Calu3 (cell line): Measurements from ENCODE around the gene WNT7A. TPM values are rescaled to one million over a fixed set of nuclear protein-coding genes. Genes with fewer than 3 reads are reported as not detected.

Source experiments
- BruUV-seq: library from RNA; stranded (reverse); fragments of 400-500 nt; replicated peaks from 2 replicates; lab custom pipeline; 2021; lab: Mats Ljungman, UMichigan
- CTCF ChIA-PET: fragments of 300-600 bp; sonication (Branson Sonifier 250); formaldehyde crosslinking; loops from one replicate; lab custom pipeline; 2022; ENCODE audit warnings: antibody characterized with exemption; lab: Charles Lee
- DNase-seq: peaks from one replicate; pipeline ENCODE4 v3.0.0; 2022
- H3K27ac Mint-ChIP-seq: one replicate; pipeline ENCODE4 v1.8.0; 2022; ENCODE audit warnings: mixed read lengths; ENCODE audit not compliant: unreplicated experiment
- H3K27me3 Mint-ChIP-seq: one replicate; pipeline ENCODE4 v1.8.0; 2022; ENCODE audit warnings: mixed read lengths; ENCODE audit not compliant: unreplicated experiment
- H3K36me3 Mint-ChIP-seq: one replicate; pipeline ENCODE4 v1.8.0; 2022; ENCODE audit warnings: mild to moderate bottlenecking, moderate library complexity, mixed read lengths; ENCODE audit not compliant: insufficient read depth, unreplicated experiment
- H3K4me1 Mint-ChIP-seq: one replicate; pipeline ENCODE4 v1.8.0; 2022; ENCODE audit warnings: mild to moderate bottlenecking, low read depth, mixed read lengths; ENCODE audit not compliant: unreplicated experiment
- H3K4me3 Mint-ChIP-seq: one replicate; pipeline ENCODE4 v1.8.0; 2022; ENCODE audit warnings: mild to moderate bottlenecking, low read depth, moderate library complexity, mixed read lengths; ENCODE audit not compliant: unreplicated experiment
- H3K9me3 Mint-ChIP-seq: one replicate; pipeline ENCODE4 v1.8.0; 2022; ENCODE audit warnings: low read depth, mixed read lengths; ENCODE audit not compliant: unreplicated experiment
- intact Hi-C: fragments of 100-400 bp; cut with micrococcal nuclease; formaldehyde crosslinking; loops from one replicate; pipeline ENCODE4 v1.10.0; 2022; ENCODE audit not compliant: unreplicated experiment
- total RNA-seq: library from RNA; stranded (reverse); gene quantifications from 2 replicates; pipeline ENCODE4 v1.2.3, GENCODE V29; 2022
- TF ChIP-seq, protein P1 (sequence below): fragments of 200-600 bp; IDR thresholded peaks from one replicate; pipeline ENCODE4 v1.8.0; 2022; ENCODE audit warnings: antibody characterized with exemption; ENCODE audit not compliant: unreplicated experiment

Gene WNT7A
- total RNA-seq, 1 experiment from 2014 or later = 3.5 TPM

DNA sequence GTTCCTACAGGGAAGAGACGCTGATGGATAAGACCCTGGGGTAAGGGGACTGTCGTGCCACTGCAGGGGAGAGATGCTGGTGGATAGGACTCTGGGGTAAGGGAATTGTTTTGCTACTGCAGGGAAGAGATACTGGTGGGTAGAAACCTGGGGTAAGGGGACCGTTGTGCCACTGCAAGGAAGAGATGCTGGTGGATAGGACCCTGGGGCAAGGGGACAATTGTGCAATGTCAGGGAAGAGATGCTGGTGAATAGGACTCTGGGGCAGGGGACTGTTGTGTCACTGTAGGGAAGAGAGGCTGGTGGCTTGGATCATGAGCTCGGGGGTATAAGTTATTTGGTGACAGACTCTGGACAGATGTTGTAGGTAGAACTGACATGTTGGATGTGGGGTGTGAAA lies 37.6 kb downstream of the WNT7A start:
- DNase-seq = no peak
- intact Hi-C loops = no loop called here
- Mint-ChIP-seq H3K27ac (no peak overlapping the region), H3K4me1 (no peaks in the 10 kb centered on the region), H3K9me3 (no peaks in the 10 kb centered on the region), H3K4me3 (no peak overlapping the region), H3K27me3 (no peaks in the 10 kb centered on the region), H3K36me3 (no peaks in the 10 kb centered on the region)
- CTCF ChIA-PET = no interaction called here
- TF ChIP-seq, protein P1, sequence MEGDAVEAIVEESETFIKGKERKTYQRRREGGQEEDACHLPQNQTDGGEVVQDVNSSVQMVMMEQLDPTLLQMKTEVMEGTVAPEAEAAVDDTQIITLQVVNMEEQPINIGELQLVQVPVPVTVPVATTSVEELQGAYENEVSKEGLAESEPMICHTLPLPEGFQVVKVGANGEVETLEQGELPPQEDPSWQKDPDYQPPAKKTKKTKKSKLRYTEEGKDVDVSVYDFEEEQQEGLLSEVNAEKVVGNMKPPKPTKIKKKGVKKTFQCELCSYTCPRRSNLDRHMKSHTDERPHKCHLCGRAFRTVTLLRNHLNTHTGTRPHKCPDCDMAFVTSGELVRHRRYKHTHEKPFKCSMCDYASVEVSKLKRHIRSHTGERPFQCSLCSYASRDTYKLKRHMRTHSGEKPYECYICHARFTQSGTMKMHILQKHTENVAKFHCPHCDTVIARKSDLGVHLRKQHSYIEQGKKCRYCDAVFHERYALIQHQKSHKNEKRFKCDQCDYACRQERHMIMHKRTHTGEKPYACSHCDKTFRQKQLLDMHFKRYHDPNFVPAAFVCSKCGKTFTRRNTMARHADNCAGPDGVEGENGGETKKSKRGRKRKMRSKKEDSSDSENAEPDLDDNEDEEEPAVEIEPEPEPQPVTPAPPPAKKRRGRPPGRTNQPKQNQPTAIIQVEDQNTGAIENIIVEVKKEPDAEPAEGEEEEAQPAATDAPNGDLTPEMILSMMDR = no peak
- no TSS peak for BruUV-seq

DNA sequence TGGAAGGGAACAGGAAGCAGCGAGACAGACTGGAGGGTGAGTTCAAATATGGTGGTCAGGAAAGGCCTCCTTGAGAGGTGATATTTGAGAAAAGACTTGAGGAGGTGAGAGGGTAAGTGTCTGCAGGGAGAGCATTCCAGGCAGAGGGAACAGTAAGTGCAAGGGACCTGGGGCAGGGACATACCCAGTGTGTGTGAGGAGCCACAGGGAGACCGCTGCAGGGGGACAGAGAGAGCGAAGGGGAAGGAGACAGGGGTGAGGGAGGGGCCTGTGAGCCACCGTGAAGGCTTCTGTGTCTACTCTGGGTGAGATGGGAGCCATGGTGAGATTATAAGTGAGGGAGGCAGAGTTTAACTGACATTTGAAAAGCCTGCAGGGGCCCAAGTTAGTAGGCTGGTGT lies 38.0 kb downstream of the WNT7A start:
- Mint-ChIP-seq H3K4me3 (no peak overlapping the region), H3K27me3 (no peaks in the 10 kb centered on the region), H3K4me1 (no peaks in the 10 kb centered on the region), H3K27ac (no peak overlapping the region), H3K9me3 (no peaks in the 10 kb centered on the region), H3K36me3 (no peaks in the 10 kb centered on the region)
- CTCF ChIA-PET = no interaction called here
- no peak for DNase-seq
- TF ChIP-seq, protein P1 = no peak
- no TSS peak for BruUV-seq
- intact Hi-C loops = no loop called here

DNA sequence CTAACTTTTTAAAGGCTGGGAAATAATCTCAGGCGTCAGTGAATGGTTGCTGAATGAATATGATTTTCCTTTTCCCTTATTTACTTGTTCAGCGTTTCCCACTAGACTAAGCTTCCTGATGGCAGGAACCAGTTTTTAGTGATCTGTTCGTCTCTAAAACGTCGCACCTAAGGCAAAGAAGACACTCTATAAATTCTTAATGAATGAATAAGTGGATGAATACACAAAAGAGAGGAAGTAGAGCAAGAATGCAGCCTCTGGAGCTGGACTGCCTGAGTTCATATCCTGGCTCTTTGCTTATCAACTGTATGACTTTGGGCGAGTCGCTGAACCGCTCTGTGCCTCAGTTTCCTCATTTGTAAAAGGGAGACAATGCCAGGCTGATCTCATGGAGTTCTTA lies 38.7 kb downstream of the WNT7A start:
- DNase-seq = no peak
- intact Hi-C loops = no loop called here
- Mint-ChIP-seq H3K9me3 (no peaks in the 10 kb centered on the region), H3K36me3 (no peaks in the 10 kb centered on the region), H3K4me3 (no peak overlapping the region), H3K27me3 (no peaks in the 10 kb centered on the region), H3K27ac (no peak overlapping the region), H3K4me1 (no peaks in the 10 kb centered on the region)
- CTCF ChIA-PET = no interaction called here
- no TSS peak for BruUV-seq
- TF ChIP-seq, protein P1 = no peak

DNA sequence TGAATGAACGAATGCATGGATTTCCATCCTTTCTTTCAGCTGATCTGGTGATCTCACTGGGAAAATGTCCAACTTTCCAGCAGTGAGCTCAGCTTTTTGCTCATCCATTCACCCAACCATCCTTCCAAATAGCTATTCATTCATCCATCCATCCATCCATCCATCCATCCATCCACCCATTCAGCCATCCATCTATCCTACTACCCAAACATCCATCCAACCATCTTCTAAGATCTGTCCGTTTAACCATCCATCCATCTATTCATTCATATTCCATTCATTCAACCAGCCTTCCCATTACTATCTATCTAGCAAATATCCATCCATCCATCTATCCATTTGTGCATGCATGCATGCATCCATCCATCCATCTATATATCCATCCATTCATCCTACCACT lies 39.4 kb downstream of the WNT7A start:
- intact Hi-C loops = no loop called here
- CTCF ChIA-PET = no interaction called here
- no peaks in the 10 kb centered on the region for H3K36me3 Mint-ChIP-seq
- no peaks in the 10 kb centered on the region for H3K9me3 Mint-ChIP-seq
- peaks cover 1% of the 10 kb centered on the region for H3K27me3 Mint-ChIP-seq
- no peak overlapping the region for H3K4me3 Mint-ChIP-seq
- no peak for DNase-seq
- H3K27ac Mint-ChIP-seq = no peak overlapping the region
- BruUV-seq = no TSS peak
- TF ChIP-seq, protein P1 = no peak
- no peaks in the 10 kb centered on the region for H3K4me1 Mint-ChIP-seq
